H1 (cell line): ENCODE data around the gene VAV2.

Experiments used
- CBX8 ChIP-seq: fragments of 300-800, 300-1000 bp; sonication (generic); IDR thresholded peaks from 2 replicates; pipeline ENCODE4 v1.7.1; 2016; ENCODE audit warnings: low read depth, low read length, borderline replicate concordance
- CHD2 ChIP-seq: IDR thresholded peaks from 2 replicates; pipeline ENCODE4 v1.6.1; 2012; ENCODE audit warnings: low read length, improper control_type of control experiment
- CTCF ChIP-seq, 3 experiments: IDR thresholded peaks; 1 replicate in 2 of 3; 2 replicates in 1 of 3; pipeline versions ENCODE4 v1.5.1 to v1.6.1; 2011; ENCODE audit warnings: low read length in 3 of 3, mild to moderate bottlenecking in 3 of 3, inconsistent platforms in 2 of 3, low read depth in 1 of 3, moderate library complexity in 1 of 3; ENCODE audit not compliant: insufficient read depth in 1 of 3; ENCODE audit errors: control extremely low read depth in 1 of 3
- EP300 ChIP-seq, 2 experiments: IDR thresholded peaks; 1 replicate in 1 of 2; 2 replicates in 1 of 2; pipeline ENCODE4 v1.6.1; 2011 to 2012; ENCODE audit warnings: low read depth in 2 of 2, low read length in 2 of 2, mild to moderate bottlenecking in 2 of 2, borderline replicate concordance in 1 of 2, inconsistent platforms in 1 of 2, moderate library complexity in 1 of 2
- JUND ChIP-seq: IDR thresholded peaks from 2 replicates; pipeline ENCODE4 v1.6.1; 2011; ENCODE audit warnings: mild to moderate bottlenecking, improper control_type of control experiment, low read length
- KDM1A ChIP-seq: fragments of 200-600, 300-600 bp; sonication (generic); IDR thresholded peaks from 2 replicates; pipeline ENCODE4 v1.7.1; 2016; ENCODE audit warnings: mild to moderate bottlenecking, low read length, borderline replicate concordance
- RXRA ChIP-seq: IDR thresholded peaks from 2 replicates; pipeline ENCODE4 v1.6.1; 2011; ENCODE audit warnings: low read depth, mild to moderate bottlenecking, low read length, moderate library complexity; ENCODE audit not compliant: insufficient read depth
- SP1 ChIP-seq: IDR thresholded peaks from 2 replicates; pipeline ENCODE4 v1.6.1; 2011; ENCODE audit warnings: low read depth, low read length
- YY1 ChIP-seq: IDR thresholded peaks from 2 replicates; pipeline ENCODE4 v1.6.1; 2011; ENCODE audit warnings: low read depth, mild to moderate bottlenecking, low read length

DNA sequence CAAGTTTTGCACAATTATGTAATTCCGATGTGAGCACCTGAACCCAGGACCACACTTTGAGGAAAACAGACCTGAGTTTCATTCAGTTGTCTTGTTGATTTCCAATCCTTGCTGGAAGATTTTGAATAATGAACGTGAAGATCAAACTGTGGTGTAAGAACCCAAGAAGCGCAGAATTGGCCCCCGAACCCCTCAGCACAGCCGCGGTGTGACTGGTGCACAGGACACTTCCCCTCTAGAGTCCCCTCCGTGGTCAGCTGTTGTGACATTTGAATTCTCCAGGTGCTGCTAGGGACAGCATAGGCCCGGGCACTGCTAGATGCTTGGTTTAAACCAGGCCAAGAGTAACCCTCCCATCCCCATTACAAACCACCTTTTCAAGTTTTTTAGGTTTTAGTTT is 34.9 kb upstream of the VAV2 start:
- TF ChIP-seq CTCF (IDR thresholded peaks at IDR 0.05; ENCODE audit: control extremely low read depth in 1 of 3, insufficient read depth in 1 of 3, low read depth in 1 of 3, low read length in 3 of 3) (no peak), YY1 (no peak), JUND (no peak), KDM1A (no peak), RXRA (no peak), CBX8 (no peak), CHD2 (no peak), EP300 (IDR thresholded peaks at IDR 0.05; ENCODE audit: borderline replicate concordance in 1 of 2, low read depth in 2 of 2, low read length in 2 of 2) (no peak), SP1 (no peak)
